NCI-H524 treated with DMSO at 0.1 percent for 48 hours (cell line): Measurements from ENCODE around the gene CLMN.
A peak's percentile ranks its signal among the peaks of the same experiment; 100 is the strongest.

ENCODE experiments used
- DNase-seq: peaks from one replicate; lab custom pipeline; 2025; lab: John Stamatoyannopoulos, UW

The CLMN gene

GRCh38 chr14:95321693-95322455, 2.2 kb upstream of the CLMN start:
- DNase-seq = no peak

GRCh38 chr14:95320955-95321600, 1.4 kb upstream of the CLMN start:
- DNase-seq = no peak

- no peak for DNase-seq
These were observed 579 bp upstream of the CLMN start for GRCh38 chr14:95320078-95320895.

DNA sequence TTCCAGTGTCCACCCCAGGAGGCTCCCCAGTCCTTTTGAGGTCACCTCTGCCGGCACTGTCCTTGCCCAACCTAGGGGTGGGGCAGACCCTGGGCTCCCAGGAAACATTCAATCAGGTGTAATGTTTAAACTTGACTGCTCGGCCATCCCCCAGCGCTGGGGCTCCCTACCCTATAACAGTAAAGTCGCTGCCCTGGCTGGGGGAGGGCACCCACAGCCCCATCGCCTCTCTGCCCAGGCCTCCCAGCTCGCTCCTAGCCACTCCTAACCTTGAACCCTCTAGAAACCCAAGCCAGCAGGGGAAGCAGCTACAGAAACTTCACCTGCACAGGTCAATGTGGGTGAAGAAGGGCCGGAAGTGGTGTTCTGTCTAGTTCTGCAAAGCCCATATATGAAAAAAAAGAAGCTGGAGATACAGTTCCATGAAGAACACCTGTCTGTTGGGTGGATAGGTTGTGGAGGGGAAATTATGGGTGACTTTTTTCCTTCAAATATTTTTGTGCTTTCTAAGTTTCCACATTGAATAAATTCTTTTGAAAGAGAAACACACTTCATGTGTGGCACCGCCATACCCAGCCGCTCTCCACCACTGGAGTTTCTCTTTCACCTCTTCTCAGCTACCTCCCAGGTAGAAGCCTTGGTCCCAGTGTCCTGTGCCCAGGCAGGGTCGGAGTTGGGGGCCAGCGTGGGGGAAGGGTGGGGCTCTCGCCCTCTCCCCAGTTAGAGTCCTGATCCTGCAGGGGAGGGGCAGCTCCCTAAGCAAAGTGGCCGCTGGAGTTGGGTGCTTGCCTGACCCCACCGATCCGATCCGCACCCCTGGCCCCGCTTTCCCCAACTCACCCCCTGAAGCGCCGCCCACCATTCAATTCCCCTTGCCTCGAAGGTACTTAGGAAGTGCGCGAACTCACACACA, 1.1 kb downstream of the CLMN start:
- DNase-seq = no peak

DNA sequence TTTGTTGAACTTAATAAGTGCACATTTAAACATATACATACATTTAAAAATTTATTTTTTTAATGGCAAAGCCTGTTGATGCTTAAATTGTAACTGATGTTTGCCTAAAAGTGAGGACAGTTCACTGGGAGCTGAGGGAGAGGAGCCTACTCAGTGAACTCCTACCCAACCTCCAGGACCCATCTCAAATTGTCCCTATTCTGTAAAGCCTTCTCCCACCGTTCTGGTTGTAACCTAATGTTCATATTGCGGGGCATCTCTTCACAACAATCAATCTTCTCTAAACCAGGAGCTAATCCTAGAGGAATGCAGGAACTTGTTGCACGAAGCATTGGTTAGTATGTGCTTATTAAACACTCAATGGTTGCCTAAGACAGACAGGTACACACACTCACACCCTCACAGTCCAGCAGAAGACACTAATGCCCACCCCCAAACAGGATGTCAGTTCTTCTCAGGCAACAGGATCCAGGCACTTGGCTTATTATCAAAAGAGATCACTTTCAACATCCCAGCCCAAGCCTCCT, 1.8 kb downstream of the CLMN start:
- no peak for DNase-seq

DNA sequence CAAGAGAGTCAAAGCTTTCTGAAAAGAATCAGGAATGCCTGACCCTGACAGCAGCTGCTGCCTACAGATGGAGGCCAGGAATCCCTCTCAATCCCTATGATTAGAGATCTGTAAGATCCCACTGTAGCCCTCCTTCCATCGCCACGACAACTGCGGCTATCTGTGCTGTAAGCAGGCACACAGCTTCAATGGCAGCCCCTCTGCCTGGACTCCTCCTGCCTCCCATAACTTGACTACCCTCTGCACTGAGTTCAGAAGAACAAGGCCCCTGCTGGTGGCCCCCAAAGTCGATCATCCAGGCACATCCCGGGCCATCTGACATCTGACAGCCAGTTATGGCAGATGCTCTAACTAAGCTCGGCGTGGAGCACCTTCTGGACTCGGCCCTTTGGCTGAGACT, 2.9 kb downstream of the CLMN start:
- peak; percentile 83 for DNase-seq

DNA sequence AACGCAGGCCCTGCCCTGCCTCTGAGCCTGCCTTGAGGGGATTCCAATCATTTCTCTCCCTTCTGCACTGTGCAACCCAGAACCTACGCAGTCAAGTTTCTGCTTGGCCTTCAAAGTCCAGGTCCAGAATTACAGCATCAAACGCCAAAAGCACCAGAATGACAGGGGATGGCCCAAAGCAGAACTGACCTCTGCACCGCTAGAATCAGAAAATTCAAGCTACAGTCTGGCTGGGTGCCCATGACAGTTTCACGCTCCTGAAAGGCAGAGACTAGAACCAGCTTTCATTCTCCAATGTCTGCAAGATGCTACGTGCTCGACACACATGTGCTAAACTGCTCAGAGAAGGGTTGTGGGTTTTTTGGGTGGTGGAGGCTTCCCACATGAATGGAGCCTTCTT, 4.1 kb downstream of the CLMN start:
- no peak for DNase-seq

- no peak for DNase-seq
These were observed 4.6 kb downstream of the CLMN start for GRCh38 chr14:95315156-95315555.

- DNase-seq = no peak
These were observed 5.1 kb downstream of the CLMN start for GRCh38 chr14:95314609-95315008.

DNA sequence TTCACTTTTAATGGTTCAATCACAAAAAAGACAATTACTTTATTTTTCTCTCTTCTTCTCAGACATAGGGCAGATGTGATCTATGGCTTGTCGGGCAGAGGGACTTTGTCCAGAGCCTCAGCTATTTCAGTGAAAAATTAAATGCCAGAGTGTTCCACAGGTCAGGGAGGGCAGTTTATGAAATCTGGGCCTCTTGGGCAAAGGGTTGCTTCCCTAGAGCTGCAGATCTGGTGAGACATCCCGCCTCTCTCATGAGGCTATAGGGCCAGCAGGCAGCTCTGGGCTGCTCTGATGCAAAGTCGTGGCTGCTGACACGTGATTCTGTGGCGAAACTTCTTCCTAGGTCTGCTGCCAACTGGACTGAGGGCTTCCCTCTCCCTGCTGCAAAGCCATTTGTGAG, 6.0 kb downstream of the CLMN start:
- DNase-seq = no peak

DNA sequence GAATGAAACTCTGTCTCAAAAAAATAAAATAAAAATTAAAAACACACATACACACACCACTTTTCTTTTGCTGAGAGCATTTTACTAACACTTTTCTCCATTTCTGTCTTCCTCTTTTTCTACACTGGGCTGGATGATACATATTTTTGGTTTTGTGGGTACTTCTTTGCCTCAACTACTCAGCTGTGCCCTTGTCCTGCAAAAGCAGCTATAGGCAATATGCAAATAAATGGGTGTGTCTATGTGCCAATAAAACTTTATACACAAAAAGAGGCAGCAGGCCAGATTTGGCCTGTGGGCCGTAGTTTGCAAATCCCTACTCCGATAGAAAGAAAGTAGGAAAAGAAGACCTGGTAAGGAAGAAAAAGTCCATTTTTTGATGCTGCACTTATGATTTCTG, 6.5 kb downstream of the CLMN start:
- no peak for DNase-seq

DNA sequence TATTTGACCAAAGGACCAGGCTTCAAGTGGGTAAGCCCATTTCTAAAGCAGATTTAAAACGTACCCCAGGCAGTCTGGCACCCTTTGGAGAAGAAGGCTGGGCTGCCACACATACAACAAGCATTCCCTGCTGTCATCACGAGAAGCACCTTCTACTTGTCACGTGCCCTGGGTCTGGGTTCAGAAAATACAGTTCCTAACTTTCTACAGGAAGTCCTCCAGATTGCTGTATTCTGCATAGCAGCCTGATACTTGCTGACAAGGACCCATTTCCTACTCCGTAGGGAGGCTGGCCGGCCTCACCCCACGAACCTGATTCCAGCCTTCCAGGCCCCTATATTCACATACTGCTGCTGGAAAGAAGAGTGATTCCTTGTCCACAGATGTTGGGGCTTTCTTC, 7.4 kb downstream of the CLMN start:
- no peak for DNase-seq

- DNase-seq = no peak
These were observed 8.0 kb downstream of the CLMN start for GRCh38 chr14:95311752-95312151.

- DNase-seq = no peak
These were observed 8.9 kb downstream of the CLMN start for GRCh38 chr14:95310635-95311380.

DNA sequence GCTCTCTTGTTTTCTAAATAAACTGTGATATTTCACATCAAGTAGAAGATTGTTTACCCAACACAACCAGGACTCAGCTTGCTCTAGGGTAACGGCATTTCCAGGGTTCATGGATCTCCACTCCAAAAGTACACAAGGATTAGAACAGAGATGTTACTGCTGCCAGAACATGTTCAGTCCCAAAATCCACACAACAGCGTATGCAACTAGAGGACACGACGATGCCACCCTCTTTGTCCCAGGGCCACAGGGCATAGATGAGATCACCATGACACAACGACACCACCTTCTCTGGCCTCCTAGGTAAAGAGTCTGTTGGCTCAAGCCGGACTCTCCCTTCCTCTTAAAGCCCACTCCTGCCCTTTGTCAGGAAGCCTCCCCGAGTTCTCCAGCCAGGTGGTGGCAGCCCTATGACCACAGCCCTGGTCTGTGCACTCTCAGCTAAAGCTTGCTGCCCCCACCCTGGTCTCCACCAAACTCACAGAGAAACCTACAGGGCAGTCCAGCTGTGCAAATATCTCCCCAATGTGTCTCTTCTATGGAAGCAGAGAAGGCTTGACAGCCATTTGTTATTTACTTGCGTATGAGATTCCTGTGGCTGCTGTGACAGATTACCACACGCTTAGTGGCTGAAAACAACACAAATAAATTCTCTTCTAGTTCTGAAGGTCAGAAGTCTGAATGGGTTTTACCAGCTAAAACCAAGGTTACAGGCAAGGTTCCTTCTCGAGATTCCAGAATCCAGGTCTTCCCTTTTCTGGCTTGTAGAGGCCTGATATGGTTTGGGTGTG, 10.3 kb downstream of the CLMN start:
- no peak for DNase-seq

- no peak for DNase-seq
These were observed 11.6 kb downstream of the CLMN start for GRCh38 chr14:95308073-95308472.

DNA sequence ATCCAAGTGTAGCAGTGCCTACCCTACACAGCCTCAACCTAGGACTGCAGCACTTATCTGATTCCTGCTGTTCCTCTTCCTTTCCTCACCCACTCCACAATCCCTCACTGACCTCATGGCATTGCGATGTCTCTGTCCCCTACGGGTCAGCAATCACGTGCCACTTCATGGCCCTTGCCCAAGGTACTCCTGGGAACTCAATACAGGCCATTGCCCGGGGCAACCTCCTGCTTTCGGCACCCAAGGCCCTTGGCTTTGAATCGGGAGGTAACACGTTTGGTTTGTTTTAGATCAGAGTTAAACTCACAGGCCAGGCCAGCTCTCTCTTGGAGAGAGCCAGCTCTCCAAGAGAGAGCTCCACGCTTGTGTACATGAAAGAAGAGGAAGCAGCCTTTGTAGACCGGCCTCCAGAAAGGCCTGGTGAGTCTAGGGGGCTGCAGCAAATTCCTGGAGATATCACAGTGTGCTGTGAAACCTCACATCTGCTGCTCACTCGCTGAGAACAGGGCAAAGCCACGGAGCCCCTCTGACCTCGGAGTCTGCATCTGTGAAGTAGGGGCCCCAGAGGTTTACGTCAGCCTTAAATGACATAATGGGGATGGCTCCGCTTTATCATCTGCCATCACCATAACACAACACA, 12.2 kb downstream of the CLMN start:
- no peak for DNase-seq

GRCh38 chr14:95305940-95306339, 13.8 kb downstream of the CLMN start:
- DNase-seq = no peak

- no peak for DNase-seq
These were observed 14.6 kb downstream of the CLMN start for GRCh38 chr14:95305145-95305544.

- no peak for DNase-seq
These were observed 15.4 kb downstream of the CLMN start for GRCh38 chr14:95304342-95304741.
